HG03442 (cell line): ENCODE data around the gene TRABD2B.

Experiments
- ATAC-seq: cut with Tn5 transposase; IDR thresholded peaks from one replicate; pipeline ENCODE4 v1.9.1; 2021; ENCODE audit warnings: mild to moderate bottlenecking, moderate library complexity; ENCODE audit not compliant: unreplicated experiment

The TRABD2B gene

DNA sequence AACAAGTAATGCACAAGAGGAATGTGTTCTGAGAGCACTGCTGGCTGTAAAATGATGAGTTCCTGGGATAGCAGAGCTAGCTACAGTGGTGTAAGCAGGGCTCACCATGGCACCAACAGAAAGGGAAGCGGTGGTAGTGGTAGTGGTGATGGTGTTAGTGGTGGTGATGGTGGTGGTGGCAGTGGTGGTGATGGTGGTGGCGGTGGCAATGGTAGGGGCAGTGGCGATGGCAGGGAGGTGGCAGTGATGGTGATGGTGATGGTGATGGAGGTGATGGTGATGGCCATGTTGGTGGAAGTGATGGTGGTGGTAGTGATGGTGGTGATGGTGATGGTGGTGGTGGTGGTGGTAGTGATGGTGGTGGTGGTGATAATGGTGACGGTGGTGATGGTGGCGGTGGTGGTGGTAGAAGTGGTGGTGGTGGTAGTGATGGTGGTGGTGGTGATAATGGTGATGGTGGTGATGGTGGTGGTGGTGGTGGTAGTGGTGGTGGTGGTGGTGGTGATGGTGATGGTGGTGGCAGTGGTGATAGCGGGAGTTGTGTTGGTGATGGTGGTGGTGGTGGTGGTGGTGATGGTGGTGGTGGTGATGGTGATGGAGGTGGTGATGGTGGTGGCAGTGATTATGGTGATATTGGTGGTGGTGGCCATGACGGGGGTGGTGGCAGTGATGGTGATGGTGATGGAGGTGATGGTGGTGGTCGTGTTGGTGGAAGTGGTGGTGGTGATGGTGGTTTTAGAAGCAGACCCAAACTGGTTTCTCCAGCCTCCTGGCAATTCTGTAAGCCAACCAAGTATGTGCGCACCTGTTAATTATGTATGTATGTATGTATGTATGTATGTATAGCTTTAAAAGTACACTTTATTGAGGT, 254.1 kb downstream of the TRABD2B start:
- ATAC-seq, result no peak

DNA sequence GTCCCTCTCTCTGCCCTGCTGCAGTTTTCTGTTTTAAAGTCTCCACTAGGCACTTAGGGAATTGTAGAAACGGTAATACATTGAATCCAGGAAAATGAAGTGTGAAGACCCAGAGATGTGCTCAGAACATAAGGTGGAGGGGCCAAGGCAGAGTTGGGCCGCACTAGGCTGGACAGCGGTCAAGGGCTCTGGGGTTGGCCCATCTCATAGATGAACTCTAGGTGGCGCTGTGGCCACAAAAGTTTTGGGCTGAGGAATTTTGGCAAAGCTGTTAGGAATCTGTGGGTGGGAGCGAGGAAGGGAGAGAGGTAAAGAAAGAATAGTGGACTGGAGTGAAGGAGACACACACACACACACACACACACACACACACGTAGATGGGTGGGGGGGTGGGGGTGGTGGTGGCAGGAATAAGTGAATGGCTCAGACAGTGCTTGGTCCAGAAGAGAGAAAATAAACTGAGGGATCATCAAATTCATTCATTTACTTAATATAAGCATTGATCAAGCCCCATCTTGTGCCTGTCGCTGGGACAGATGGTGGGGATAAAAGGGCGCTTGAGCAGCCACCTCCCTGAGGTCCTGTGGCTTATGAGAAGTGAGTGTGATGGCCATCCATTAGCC, 258.5 kb downstream of the TRABD2B start:
- no peak for ATAC-seq

DNA sequence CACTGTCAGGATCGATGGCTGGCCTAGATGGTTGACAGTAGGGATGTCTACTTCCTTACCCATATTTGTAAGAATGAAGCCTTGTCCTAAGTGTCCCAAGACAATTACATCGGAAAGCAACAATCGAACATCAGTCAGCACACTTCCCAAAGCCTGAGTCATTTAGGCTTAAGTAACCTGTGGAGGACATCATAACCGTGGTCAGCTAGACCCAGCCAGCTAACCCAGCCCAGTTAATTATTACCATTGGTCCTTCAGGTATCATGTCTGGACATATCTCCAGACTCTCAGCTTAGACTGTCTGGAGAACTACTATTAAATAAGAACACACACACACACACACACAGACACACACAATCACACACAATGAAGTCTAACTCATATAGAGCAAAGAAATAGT, 264.7 kb downstream of the TRABD2B start:
- ATAC-seq, result no peak

DNA sequence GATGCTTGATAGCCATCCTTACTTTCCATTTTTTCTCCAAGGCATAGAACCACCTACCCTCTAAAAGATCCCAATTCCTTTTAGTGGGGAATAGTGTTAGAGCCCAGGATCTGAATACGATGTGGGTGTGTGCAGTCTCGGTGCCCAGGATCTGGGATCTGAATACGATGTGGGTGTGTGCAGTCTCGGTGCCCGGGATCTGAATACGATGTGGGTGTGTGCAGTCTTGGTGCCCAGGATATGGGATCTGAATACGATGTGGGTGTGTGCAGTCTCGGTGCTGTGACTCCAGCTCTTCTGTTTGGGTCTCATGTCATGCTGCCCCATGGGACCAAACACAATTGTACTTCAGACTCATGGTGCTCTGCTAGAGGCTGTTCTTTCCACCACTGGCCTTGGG, 265.5 kb downstream of the TRABD2B start:
- no peak for ATAC-seq

DNA sequence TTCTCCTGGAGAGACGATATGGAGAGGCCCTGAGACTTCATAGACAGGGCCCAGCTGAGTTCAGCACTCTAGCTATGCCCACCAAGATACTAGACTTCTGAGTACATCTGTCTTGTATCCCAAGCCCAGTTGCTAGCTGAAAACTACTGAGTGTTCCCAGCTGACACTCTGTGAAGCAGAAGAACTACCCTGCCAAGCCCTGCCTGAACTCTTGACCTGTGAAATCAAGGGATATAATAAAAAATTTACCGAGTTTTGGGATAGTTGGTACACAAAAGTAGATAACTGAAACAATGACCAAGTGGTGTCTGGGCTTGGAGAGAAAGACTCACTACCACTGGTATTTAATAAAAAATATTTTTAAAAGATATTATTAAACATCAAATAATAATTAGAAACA, 267.5 kb downstream of the TRABD2B start:
- no peak for ATAC-seq

DNA sequence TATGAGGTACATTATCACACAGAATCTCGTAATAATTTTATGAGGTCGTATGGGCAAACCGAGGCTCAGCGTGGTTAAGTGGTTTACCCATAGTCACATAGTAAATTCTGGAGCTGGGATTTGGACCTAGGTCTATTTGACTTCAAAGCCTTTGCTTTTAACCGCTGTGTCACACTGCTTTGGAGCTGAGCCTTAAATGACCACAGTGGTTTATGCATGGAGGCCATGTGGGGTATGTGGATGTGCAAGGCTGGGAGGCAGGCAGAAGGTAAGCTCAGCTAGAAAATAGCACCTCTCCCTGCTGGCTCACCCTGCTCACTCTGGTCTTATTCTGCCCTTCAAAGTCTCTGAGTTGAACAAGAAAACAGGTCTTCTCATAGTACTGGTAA, 269.5 kb downstream of the TRABD2B start:
- no peak for ATAC-seq

GRCh38 chr1:47727051-47727696, 270.0 kb downstream of the TRABD2B start:
- ATAC-seq, result no peak

DNA sequence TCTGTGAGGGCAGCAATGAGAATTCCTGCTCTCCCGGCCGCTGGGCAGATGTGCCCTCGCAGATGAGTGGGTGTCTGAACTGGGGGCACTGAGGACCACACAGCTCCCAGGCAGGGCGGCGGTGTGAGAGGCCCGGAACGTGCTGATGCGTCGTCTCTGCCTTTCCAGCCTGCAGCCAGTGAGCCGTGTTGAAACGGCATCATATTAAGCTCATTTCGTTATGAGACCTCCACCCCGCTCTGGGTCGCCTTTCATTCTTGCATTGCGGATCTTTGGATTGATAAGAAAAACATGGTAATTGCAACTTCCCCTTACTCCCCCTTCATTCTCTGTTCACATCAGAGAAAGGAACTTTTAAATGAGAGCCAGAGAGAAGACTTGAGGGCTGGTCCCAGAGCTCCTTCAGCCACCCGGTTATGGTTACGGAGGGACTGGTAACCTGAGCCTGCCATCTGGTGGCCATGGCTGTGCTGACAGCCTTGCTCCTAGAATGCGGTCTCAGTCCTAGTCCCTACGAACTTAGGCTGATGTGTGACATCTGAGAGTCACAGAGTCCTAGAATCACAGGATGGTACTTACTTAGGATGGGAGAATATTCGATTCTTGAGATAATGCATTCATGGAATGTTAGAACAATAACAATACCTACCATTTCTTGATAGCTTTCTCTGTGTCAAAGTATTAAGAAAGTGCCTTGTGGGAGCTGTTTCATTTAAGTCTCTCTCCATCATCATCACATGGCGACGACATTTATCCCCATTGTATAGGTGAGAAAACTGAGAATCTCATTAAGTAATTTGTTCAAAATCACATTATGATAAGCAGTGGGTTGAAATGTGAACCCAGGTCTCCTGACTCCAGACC, 271.0 kb downstream of the TRABD2B start:
- ATAC-seq, result peak; percentile 88

DNA sequence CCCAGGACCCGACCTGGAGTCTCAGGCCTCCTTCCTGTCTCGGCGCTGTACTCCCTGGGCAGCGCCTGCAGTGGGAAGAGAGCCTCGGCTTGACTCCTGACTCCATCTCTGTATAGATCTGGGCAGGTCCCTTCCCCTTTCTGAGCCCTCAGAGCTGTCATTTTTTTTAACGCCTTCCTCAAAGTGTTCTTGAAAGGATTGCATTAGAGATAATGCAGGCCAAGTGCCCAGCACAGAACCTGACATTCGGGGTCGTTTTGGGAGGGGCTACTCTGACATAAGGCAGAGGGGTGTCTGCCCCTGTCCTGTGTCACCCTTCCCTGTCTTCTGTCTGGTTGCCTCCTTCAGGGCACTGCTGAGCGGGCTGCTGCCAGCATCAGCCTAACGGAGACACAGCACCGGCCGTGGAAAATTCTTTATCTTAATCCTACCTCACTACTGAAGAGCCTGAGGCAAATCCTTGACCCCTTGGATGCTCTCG, 271.6 kb downstream of the TRABD2B start:
- ATAC-seq, result no peak

DNA sequence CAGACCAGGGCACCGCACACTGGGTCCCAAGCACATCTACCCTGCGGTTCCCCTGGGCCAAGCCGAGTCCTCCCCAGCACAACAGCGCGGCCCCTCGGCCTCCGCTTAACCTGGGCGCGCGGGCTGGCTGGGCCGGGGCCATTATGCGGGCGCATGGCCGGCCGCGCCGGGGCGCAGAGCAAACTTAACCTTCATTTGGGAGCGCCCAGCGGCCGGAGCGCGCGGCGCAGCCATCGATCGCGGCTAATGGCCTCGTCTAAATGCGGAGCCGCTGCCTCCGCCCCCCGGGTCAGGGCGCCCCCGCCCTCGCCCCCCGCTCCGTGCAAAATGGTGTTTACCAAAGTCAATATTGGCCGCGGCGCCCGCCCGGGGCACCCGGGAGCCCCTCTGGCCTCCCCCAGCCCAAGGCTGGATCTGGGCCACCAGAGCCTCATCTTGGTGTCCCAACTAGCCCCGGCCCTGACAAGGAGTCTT, 272.1 kb downstream of the TRABD2B start:
- ATAC-seq, result no peak

DNA sequence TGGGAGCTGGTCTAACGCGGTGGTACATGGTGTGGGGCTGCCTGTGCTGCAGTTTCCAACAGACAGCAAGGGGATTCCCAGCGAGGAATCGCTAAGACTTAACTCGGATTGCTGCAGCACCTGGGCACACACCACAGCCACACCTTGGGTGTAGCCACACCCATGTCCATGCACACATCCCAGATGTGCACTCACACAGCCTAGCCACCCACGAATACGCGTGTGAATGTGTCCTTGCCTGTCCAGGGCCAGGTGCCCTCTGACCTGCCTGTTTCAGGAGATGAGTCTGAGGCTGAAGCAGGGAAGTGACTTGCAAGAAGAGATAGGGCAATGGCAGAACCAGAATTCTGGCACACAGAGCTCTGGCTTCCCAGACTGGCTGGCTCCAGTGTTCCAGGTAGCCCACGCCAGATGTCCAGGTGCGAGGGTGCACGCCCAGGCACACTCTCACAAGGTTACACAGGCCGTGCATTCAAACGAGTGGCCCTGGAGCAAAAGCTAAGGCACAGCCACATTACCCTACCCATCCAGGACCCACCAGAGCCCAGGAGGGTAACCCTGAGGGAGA, 272.7 kb downstream of the TRABD2B start:
- no peak for ATAC-seq

GRCh38 chr1:47722909-47723580, 274.1 kb downstream of the TRABD2B start:
- ATAC-seq, result no peak

- no peak for ATAC-seq
Measured at GRCh38 chr1:47722101-47722500, 275.1 kb downstream of the TRABD2B start.

DNA sequence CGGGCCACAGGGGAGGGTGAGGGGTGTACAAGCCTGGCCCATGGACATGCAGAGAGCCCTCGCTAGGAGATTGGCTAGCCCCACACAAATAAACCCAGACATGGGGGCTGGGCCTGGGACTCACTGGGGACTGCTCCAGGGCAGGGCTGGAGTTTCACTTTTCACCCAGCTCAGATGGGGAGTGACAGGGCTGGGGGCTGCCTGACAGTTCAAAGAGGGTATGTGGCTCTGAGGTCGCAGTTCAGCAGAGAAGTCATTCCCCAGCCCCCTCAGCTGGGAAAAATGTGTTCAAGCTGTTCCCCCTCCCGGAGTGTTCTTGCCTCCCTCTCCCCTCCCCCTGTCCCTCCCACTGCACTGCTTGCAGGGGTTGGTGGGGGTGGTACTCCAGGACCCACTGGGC, 277.1 kb downstream of the TRABD2B start:
- ATAC-seq, result no peak

DNA sequence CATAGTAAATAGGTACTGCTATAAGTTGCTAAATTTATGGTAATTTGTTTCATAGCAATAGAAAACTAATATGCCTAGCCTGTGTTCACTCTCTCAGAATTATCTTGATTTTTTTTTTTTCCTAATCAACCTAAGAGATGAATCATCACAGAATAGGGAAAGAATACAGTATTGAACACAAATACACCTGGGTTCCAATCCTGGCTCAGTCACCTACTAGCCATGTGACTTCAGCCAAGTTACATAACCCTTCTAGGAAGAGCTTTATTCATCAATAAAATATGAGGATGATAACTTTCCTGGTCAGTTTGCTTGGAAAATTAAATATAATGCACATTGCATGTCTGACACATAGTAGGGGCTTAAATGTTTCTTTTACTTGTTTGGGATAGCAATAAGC, 279.8 kb downstream of the TRABD2B start:
- ATAC-seq, result no peak

GRCh38 chr1:47713975-47714767, 283.0 kb downstream of the TRABD2B start:
- no peak for ATAC-seq

DNA sequence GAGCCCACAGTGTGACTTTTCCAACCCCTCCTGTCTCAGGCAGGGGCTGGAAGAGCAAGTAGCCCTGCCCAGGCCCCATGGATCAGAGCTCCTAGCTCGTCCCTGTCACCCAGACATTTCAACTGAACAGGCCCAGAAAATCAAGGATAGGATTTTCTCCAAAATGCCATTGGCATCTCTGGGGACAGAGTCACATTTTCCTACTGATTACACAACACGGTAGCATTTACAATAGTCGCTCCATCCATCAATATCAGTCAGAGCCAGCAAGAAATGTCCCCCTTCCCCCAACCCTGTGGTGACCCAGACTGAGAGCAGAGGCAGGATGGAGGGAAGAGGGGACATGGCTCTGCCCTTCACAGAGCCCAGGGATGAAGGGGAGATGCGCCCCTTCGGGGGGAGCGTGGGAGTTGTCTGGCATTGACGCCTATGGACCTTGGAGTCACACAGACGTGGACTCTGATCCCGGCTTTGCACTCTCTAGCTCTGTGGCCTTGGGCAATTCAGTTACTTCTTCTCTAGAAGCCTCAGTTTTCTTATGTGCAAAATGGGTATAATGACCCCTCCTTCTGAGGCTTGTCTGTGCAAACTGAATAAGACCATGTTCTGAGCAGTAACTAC, 283.7 kb downstream of the TRABD2B start:
- no peak for ATAC-seq

- ATAC-seq, result no peak
Measured at GRCh38 chr1:47712596-47713299, 284.4 kb downstream of the TRABD2B start.
